Jurkat, Clone E6-1 (cell line): Measurements from ENCODE around the gene CLSTN1.
A peak's percentile ranks its signal among the peaks of the same experiment; 100 is the strongest.

Experiments
- DNase-seq: peaks from one replicate; pipeline ENCODE4 v3.0.0-alpha.2; 2011; ENCODE audit warnings: low read depth, low spot score
- H3K4me3 ChIP-seq: 2 replicates; pipeline ENCODE4 v1.5.1; 2011; ENCODE audit warnings: mild to moderate bottlenecking, low read length, control low read depth, moderate library complexity

CLSTN1 gene

GRCh38 chr1:9744106-9744799 lies 79.5 kb downstream of the CLSTN1 start:
- no peak overlapping the region for H3K4me3 ChIP-seq
- DNase-seq, result no peak

- H3K4me3 ChIP-seq, result no peak overlapping the region
- DNase-seq, result no peak
These were observed 86.1 kb downstream of the CLSTN1 start for GRCh38 chr1:9737671-9738070.

GRCh38 chr1:9737057-9737456 lies 86.7 kb downstream of the CLSTN1 start:
- H3K4me3 ChIP-seq, result no peak overlapping the region
- DNase-seq, result no peak

GRCh38 chr1:9736241-9736640 lies 87.5 kb downstream of the CLSTN1 start:
- DNase-seq, result no peak

GRCh38 chr1:9735800-9736199 lies 88.0 kb downstream of the CLSTN1 start:
- no peak for DNase-seq
- H3K4me3 ChIP-seq, result no peak overlapping the region

More at GRCh38 chr1:9736241-9736640, 87.5 kb downstream of the CLSTN1 start:
- no peak overlapping the region for H3K4me3 ChIP-seq

- no peak for DNase-seq
- no peak overlapping the region for H3K4me3 ChIP-seq
These were observed 90.5 kb downstream of the CLSTN1 start for GRCh38 chr1:9733160-9733789.

GRCh38 chr1:9732123-9732971 lies 91.4 kb downstream of the CLSTN1 start:
- DNase-seq, result no peak
- H3K4me3 ChIP-seq, result no peak overlapping the region

- H3K4me3 ChIP-seq, result no peak overlapping the region
- no peak for DNase-seq
These were observed 92.2 kb downstream of the CLSTN1 start for GRCh38 chr1:9731561-9731960.

GRCh38 chr1:9731051-9731537 lies 92.7 kb downstream of the CLSTN1 start:
- DNase-seq, result no peak
- no peak overlapping the region for H3K4me3 ChIP-seq

GRCh38 chr1:9730096-9730901 lies 93.5 kb downstream of the CLSTN1 start:
- no peak for DNase-seq
- no peak overlapping the region for H3K4me3 ChIP-seq

- DNase-seq, result no peak
These were observed 94.2 kb downstream of the CLSTN1 start for GRCh38 chr1:9729523-9729922.

GRCh38 chr1:9728451-9729295 lies 95.1 kb downstream of the CLSTN1 start:
- DNase-seq, result peak; percentile 76
- no peak overlapping the region for H3K4me3 ChIP-seq

More at GRCh38 chr1:9729523-9729922, 94.2 kb downstream of the CLSTN1 start:
- no peak overlapping the region for H3K4me3 ChIP-seq

GRCh38 chr1:9726905-9727595 lies 96.7 kb downstream of the CLSTN1 start:
- no peak overlapping the region for H3K4me3 ChIP-seq
- no peak for DNase-seq

GRCh38 chr1:9726406-9726805 lies 97.4 kb downstream of the CLSTN1 start:
- H3K4me3 ChIP-seq, result no peak overlapping the region

GRCh38 chr1:9724706-9725476 lies 98.9 kb downstream of the CLSTN1 start:
- H3K4me3 ChIP-seq, result no peak overlapping the region

More at GRCh38 chr1:9726406-9726805, 97.4 kb downstream of the CLSTN1 start:
- DNase-seq, result no peak

GRCh38 chr1:9723926-9724325 lies 99.8 kb downstream of the CLSTN1 start:
- H3K4me3 ChIP-seq, result no peak overlapping the region
- no peak for DNase-seq

More at GRCh38 chr1:9724706-9725476, 98.9 kb downstream of the CLSTN1 start:
- peak; percentile 35 for DNase-seq
